Neural progenitor cell (in vitro differentiated cells): ENCODE results near the gene CHMP1A. TPM values are rescaled to one million over a fixed set of nuclear protein-coding genes. Genes with fewer than 3 reads are reported as not detected.

Source experiments
- DNase-seq: peaks from one replicate; pipeline ENCODE4 v3.0.0-alpha.2; 2016; ENCODE audit warnings: low spot score
- H2AFZ ChIP-seq: fragments of 200-600 bp; sonication (generic); replicated peaks from 2 replicates; pipeline ENCODE4 v1.6.1; 2016; ENCODE audit warnings: antibody characterized with exemption
- H3F3A ChIP-seq: fragments of 200-600 bp; sonication (generic); 2 replicates; pipeline ENCODE4 v1.6.1; 2016; ENCODE audit warnings: antibody characterized with exemption, low read depth
- H3K27ac ChIP-seq: fragments of 200-600 bp; sonication (generic); 2 replicates; pipeline ENCODE4 v1.5.1; 2016; ENCODE audit warnings: mild to moderate bottlenecking
- H3K27me3 ChIP-seq: fragments of 200-600 bp; sonication (generic); 2 replicates; pipeline ENCODE4 v1.6.1; 2016; ENCODE audit warnings: mild to moderate bottlenecking, moderate library complexity
- H3K36me3 ChIP-seq: fragments of 200-600 bp; sonication (generic); 2 replicates; pipeline ENCODE4 v1.5.1; 2016
- H3K4me1 ChIP-seq: fragments of 200-600 bp; sonication (generic); 2 replicates; pipeline ENCODE4 v1.6.1; 2016; ENCODE audit warnings: mixed run types
- H3K4me2 ChIP-seq: fragments of 200-600 bp; sonication (generic); 2 replicates; pipeline ENCODE4 v1.6.1; 2016
- H3K4me3 ChIP-seq: fragments of 200-600 bp; sonication (generic); 2 replicates; pipeline ENCODE4 v1.5.1; 2016
- H3K79me2 ChIP-seq: fragments of 200-600 bp; sonication (generic); 2 replicates; pipeline ENCODE4 v1.6.1; 2016; ENCODE audit warnings: low read depth
- H3K9ac ChIP-seq: fragments of 200-600 bp; sonication (generic); 2 replicates; pipeline ENCODE4 v1.6.1; 2016
- H3K9me3 ChIP-seq: fragments of 200-600 bp; sonication (generic); 2 replicates; pipeline ENCODE4 v1.5.1; 2016; ENCODE audit warnings: low read depth
- H4K20me1 ChIP-seq: fragments of 200-600 bp; sonication (generic); 2 replicates; pipeline ENCODE4 v1.6.1; 2016; ENCODE audit warnings: low read depth
- H3K27ac Mint-ChIP-seq: 3 replicates; pipeline ENCODE4 v1.8.0; 2021; ENCODE audit warnings: mixed read lengths
- H3K27me3 Mint-ChIP-seq: 2 replicates; pipeline ENCODE4 v1.8.0; 2022; ENCODE audit warnings: low read depth, mild to moderate bottlenecking, inconsistent platforms, moderate library complexity, mixed read lengths; ENCODE audit not compliant: insufficient read depth
- H3K36me3 Mint-ChIP-seq: 3 replicates; pipeline ENCODE4 v1.8.0; 2021; ENCODE audit warnings: mixed read lengths
- H3K4me1 Mint-ChIP-seq: 3 replicates; pipeline ENCODE4 v1.8.0; 2021; ENCODE audit warnings: mixed read lengths
- H3K4me3 Mint-ChIP-seq: 3 replicates; pipeline ENCODE4 v1.8.0; 2021; ENCODE audit warnings: mild to moderate bottlenecking, moderate library complexity, mixed read lengths
- H3K9me3 Mint-ChIP-seq: 3 replicates; pipeline ENCODE4 v1.8.0; 2020; ENCODE audit warnings: mixed read lengths
- EZH2 ChIP-seq: fragments of 200-600 bp; sonication (generic); IDR thresholded peaks from 2 replicates; pipeline ENCODE4 v1.6.1; 2017; ENCODE audit warnings: antibody characterized with exemption, mild to moderate bottlenecking, moderate library complexity
- EZH2phosphoT487 ChIP-seq: fragments of 200-600 bp; sonication (generic); IDR thresholded peaks from 2 replicates; pipeline ENCODE4 v1.6.1; 2017; ENCODE audit warnings: antibody characterized with exemption
- total RNA-seq: library from RNA; depleted of rRNA; stranded (reverse); fragments of >200 nt; gene quantifications from 2 replicates; pipeline ENCODE4 v1.2.3, GENCODE V29; 2015; ENCODE audit warnings: low replicate concordance
- TF ChIP-seq, protein P1 (sequence below): fragments of 200-600 bp; sonication (generic); IDR thresholded peaks from 2 replicates; pipeline ENCODE4 v1.5.1; 2017; ENCODE audit warnings: antibody characterized with exemption, mild to moderate bottlenecking

CHMP1A gene
- total RNA-seq, 1 donor from 2014 or later = 34.6 TPM

DNA sequence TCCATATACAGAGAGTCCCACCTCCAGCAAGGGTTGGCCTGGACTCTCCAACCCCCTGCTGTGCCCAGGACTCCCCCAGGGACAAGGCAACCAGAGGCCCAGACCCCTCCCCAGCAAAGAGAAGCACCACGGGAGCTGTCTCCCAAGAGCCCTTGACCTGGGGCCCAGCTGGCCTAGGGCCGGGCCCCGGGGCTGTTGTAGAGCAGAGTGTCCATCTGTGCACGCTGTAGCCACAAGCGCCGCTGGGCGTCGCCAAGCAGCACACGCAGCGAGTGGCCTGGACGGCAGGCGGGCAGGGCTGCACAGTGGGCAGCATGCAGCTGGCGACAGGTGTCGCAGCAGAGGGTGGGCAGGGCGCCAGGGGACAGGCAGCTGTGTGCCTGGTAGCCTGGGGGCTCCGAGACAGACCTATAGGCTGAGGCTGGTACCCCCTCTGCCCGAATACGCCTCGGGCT, 39.7 kb upstream of the CHMP1A start:
- Mint-ChIP-seq H3K27ac (no peak overlapping the region), H3K9me3 (no peaks in the 10 kb centered on the region), H3K4me3 (no peak overlapping the region), H3K4me1 (peaks cover 16% of the 10 kb centered on the region), H3K36me3 (peaks cover 8% of the 10 kb centered on the region), H3K27me3 (peaks cover 15% of the 10 kb centered on the region)
- peaks cover 14% of the 10 kb centered on the region for H4K20me1 ChIP-seq
- H3K27ac ChIP-seq = no peak overlapping the region
- peaks cover 4% of the 10 kb centered on the region for H3K4me1 ChIP-seq
- TF ChIP-seq EZH2phosphoT487 = no peak
- TF ChIP-seq, protein P1, sequence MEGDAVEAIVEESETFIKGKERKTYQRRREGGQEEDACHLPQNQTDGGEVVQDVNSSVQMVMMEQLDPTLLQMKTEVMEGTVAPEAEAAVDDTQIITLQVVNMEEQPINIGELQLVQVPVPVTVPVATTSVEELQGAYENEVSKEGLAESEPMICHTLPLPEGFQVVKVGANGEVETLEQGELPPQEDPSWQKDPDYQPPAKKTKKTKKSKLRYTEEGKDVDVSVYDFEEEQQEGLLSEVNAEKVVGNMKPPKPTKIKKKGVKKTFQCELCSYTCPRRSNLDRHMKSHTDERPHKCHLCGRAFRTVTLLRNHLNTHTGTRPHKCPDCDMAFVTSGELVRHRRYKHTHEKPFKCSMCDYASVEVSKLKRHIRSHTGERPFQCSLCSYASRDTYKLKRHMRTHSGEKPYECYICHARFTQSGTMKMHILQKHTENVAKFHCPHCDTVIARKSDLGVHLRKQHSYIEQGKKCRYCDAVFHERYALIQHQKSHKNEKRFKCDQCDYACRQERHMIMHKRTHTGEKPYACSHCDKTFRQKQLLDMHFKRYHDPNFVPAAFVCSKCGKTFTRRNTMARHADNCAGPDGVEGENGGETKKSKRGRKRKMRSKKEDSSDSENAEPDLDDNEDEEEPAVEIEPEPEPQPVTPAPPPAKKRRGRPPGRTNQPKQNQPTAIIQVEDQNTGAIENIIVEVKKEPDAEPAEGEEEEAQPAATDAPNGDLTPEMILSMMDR = no peak
- H3F3A ChIP-seq = peaks cover 31% of the 10 kb centered on the region
- H2AFZ ChIP-seq = no peak overlapping the region
- no peak overlapping the region for H3K4me2 ChIP-seq
- no peaks in the 10 kb centered on the region for H3K9me3 ChIP-seq
- H3K9ac ChIP-seq = no peak overlapping the region
- H3K36me3 ChIP-seq = no peaks in the 10 kb centered on the region
- no peak overlapping the region for H3K4me3 ChIP-seq
- peaks cover 7% of the 10 kb centered on the region for H3K27me3 ChIP-seq
- no peak for DNase-seq
- H3K79me2 ChIP-seq = no peaks in the 10 kb centered on the region

DNA sequence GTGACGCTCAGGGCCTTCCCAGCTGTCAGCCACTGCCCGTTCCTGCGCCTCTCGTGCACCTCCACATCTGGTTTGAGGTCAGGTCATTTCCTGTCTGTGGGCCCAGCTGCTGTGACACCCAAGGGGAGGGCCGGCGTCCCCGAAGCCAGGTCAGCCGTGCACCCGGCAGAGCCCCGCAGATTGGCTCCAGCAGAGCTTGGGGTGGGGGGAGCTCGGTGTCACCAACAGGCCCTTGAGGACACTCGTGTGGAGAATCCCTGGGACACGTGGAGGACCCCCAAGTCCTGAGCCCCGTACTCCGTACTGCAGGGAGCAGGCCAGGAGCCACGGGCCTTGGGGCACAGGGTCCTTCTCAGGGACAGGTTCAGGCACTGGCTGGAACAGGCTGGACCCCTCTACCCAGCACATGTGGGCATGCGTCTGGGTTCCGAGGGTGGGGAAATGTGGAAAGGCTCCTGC, 39.2 kb upstream of the CHMP1A start:
- no peaks in the 10 kb centered on the region for H3K79me2 ChIP-seq
- H3K9ac ChIP-seq = no peak overlapping the region
- H3K4me2 ChIP-seq = no peak overlapping the region
- no peaks in the 10 kb centered on the region for H3K9me3 ChIP-seq
- TF ChIP-seq EZH2 (no peak), EZH2phosphoT487 (no peak)
- TF ChIP-seq, protein P1 = no peak
- peaks cover 4% of the 10 kb centered on the region for H3K4me1 ChIP-seq
- peaks cover 14% of the 10 kb centered on the region for H4K20me1 ChIP-seq
- peaks cover 28% of the 10 kb centered on the region for H3F3A ChIP-seq
- H3K27me3 ChIP-seq = peaks cover 7% of the 10 kb centered on the region
- Mint-ChIP-seq H3K9me3 (no peaks in the 10 kb centered on the region), H3K27me3 (peaks cover 16% of the 10 kb centered on the region), H3K27ac (no peak overlapping the region), H3K36me3 (peaks cover 8% of the 10 kb centered on the region), H3K4me3 (no peak overlapping the region), H3K4me1 (peaks cover 16% of the 10 kb centered on the region)
- H3K36me3 ChIP-seq = no peaks in the 10 kb centered on the region
- DNase-seq = no peak
- H2AFZ ChIP-seq = no peak overlapping the region
- H3K27ac ChIP-seq = no peak overlapping the region
- no peak overlapping the region for H3K4me3 ChIP-seq

DNA sequence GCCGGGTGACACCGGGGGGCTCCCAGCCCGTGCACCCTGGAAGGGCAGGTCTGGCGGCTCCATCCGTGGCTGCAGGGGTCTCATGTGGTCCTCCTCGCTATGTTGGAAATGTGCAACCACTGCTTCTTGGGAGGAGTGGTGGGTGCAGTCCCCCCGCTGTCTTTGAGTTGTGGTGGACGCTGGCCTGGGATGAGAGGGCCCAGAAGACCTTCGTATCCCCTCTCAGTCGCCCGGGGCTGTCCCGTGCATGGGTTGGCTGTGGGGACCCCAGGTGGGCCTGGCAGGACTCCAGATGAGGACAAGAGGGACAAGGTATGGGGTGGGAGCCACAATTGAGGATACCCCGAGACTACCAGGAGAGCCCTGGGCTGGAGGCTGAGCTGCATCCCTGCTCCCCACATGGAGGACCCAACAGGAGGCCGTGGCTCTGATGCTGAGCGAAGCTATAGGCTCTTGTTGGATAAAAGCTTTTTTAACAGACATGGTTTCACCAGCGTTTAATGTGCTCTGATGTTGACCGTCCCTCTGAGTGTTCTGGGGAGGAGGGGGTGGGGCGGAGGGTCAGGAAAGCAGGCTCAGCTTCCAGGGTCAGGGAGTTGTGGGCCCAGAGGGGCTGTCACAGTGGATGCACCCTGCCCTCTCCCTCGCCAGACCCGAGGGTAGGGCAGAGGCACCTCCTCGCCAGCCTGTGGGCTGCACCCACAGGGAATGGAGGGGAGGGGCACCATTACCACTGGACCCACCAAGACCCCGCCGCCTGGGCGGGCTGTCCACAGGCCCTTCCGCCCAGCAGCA, 38.6 kb upstream of the CHMP1A start:
- no peak overlapping the region for H3K27ac Mint-ChIP-seq
- H3K9me3 Mint-ChIP-seq = no peaks in the 10 kb centered on the region
- H3K9me3 ChIP-seq = no peaks in the 10 kb centered on the region

More for the DNA sequence above, 38.6 kb upstream of the CHMP1A start:
- Mint-ChIP-seq H3K27me3 (peaks cover 18% of the 10 kb centered on the region), H3K36me3 (peaks cover 8% of the 10 kb centered on the region), H3K4me1 (peaks cover 16% of the 10 kb centered on the region), H3K4me3 (no peak overlapping the region)
- Histone ChIP-seq H3F3A (peaks cover 23% of the 10 kb centered on the region), H3K27ac (no peak overlapping the region), H2AFZ (no peak overlapping the region), H3K4me1 (peaks cover 4% of the 10 kb centered on the region), H3K4me3 (no peak overlapping the region), H3K79me2 (no peaks in the 10 kb centered on the region), H3K9ac (no peak overlapping the region), H3K27me3 (peaks cover 6% of the 10 kb centered on the region), H3K4me2 (no peak overlapping the region), H3K36me3 (no peaks in the 10 kb centered on the region), H4K20me1 (peaks cover 14% of the 10 kb centered on the region)
- DNase-seq = no peak
- TF ChIP-seq, protein P1 = no peak
- TF ChIP-seq EZH2phosphoT487 (no peak), EZH2 (no peak)
